GM18517 (cell line): Measurements from ENCODE around the gene KRT32.

Experiments
- ATAC-seq: cut with Tn5 transposase; IDR thresholded peaks from one replicate; pipeline ENCODE4 v1.9.1; 2021; ENCODE audit warnings: mild to moderate bottlenecking, moderate library complexity; ENCODE audit not compliant: unreplicated experiment

Gene KRT32

GRCh38 chr17:41494524-41494923, 27.3 kb upstream of the KRT32 start:
- ATAC-seq: no peak

DNA sequence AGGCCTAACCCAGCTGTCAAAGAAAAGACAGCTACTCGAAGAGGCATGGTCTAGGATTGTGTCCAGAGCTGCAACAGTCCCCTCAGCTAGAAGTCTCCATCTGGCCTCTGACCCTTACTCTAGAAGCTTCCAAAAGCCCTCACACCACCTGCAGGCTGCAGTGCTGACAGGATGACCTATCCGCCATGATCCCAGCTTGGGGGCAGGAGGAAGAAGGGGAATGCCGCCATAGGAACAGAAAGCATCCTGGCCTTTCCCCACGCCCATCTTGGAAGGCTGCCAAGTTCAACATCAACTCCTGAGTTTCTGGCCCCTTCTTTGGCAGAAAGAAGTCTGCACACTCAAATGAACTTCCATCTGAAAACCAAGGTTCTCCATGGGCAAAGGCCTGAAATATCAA, 25.6 kb upstream of the KRT32 start:
- no peak for ATAC-seq

- ATAC-seq: no peak
Measured at GRCh38 chr17:41492351-41492750, 25.2 kb upstream of the KRT32 start.

DNA sequence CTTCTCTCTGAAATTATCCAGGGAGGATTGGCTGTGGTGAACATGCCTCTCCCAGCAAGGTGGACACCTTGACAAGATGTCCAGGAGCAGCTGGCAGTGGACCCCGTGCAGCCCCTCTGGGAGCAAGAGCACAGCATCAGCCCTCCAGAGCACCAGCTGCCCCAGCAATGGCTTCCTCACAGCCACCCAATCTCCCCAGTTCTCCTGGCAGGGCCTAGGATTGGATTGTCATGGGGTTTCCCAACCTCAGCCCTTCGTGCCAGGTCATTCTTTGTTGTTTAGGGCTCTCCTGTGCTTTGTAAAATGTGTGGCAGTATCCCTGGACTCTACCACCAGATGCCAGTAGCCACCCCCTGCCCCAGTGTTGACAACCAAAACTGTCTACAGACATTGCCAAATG, 24.3 kb upstream of the KRT32 start:
- no peak for ATAC-seq

- no peak for ATAC-seq
Measured at GRCh38 chr17:41490000-41490990, 23.1 kb upstream of the KRT32 start.

DNA sequence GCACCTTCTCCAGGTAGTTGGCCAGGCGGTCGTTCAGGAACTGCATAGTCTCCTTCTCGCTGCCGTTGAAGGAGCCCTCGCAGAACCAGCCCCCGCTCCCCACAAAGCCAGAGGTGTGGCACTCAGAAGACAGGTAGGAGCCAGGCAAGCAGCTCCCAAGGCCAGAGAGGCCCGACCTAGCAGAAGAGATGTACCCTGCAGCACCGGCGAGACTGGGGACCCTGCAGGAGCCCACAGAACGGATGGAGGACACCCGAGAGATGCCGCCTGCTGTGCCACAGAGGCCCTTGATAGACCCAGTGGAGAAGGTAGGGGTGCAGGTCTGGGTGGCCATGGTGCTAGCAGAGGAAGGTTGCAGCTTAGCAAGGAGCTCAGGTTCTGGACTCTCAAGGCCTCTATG, 22.3 kb upstream of the KRT32 start, which contains the start of gene KRT36:
KRT36 (minus strand) TSS at position 380 of the 400 bp plus-strand sequence; CDS start at position 334, 46 bp downstream.
- no peak for ATAC-seq

DNA sequence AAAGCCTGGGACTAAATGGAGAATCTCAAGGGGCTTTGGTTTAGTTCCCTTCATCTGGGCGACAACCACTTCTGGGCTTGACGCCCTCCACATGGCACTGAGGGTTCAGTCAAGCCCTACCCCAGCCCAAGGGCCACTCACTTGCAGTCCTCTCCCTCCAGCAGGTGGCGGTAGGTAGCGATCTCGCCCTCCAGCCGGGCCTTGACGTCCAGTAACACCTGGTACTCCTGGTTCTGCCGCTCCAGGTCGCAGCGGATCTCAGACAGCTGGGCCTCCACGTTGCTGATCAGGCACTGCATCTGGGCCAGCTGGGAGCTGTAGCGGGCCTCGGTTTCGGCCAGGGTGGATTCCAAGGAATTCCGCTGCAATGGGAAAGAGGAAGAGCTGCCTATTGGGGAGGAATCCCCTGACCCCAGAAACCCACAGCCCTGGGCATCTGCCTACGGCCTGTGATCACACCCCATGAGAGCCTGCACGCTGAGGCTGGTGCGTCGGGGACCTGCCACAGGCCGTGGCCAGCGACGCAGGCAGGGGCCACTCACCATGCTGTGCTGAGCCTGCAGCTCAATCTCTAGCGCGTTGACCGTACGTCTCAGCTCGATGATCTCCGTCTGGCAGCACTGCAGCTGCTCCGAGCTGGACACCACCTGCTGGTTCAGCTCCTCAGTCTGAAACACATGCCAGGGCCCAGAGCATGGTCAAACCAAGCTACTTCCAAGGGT, 19.8 kb upstream of the KRT32 start:
- no peak for ATAC-seq

DNA sequence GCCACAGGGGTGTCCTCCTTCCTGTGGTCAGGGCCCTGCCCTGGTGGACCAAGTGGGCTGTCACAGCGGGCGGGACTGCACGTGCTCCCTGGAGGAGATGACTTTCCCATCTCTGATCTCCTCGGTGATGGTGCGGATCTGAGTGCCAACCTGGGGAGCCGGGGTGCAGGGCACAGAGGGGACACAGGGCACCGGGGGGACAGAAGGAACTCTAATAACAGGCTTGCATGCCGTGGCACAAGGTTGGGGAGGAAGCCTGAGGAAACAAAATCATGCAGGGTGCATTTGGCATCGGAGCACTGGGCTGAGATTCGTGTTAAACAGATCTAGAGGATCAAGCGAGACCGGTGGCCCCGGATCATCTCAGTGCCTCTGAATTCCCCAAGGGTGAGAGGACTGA, 19.1 kb upstream of the KRT32 start:
- no peak for ATAC-seq

DNA sequence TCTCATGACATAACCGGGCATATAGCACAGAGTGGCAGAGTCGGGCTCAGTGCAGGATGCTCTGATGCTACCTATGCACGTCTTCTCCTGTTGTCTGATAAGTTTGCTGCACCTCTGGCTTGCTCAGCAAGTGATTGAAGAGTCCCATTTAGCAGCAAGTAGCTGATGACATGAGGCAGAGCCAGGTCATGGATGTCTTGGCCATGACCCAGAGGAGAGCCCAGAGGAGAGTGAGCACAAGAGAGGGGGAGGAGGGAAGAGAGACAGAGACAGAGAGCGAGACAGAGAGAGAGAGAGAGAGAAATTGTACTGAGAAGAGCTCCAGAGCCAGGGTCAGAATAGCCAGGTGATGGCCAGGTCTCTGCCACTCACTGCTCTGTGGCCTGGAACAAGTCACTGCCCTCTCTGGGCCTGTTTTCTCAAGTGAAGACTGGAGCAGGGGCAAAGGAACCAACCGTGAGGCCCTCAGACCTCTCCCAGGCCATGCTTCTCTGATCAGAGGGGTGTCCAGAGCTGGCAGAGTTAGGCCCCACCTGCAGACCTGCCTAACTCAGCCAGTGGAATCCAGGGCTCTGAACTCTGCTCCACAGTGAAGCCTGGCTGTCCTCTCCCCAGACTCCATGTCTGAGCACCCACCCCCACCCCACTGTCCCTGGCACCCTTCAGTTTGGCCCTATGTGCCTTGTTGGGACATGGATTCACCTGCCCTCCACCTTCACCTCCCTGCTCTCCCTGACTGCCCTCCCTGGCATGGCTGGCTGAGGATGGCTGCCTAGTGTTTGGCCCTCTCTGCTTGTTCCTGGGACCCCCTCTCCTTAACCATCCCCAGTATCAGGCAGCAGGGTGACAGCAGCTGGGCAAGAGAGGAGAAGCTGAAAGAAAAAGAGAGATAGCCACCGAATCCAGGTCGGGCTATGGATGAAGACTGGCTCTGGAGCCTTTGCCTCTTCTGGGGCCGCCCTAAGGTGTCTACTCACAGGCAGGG, 18.0 kb upstream of the KRT32 start:
- ATAC-seq: no peak

- ATAC-seq: no peak
Measured at GRCh38 chr17:41483991-41484826, 17.0 kb upstream of the KRT32 start.

GRCh38 chr17:41483531-41483930, 16.3 kb upstream of the KRT32 start:
- no peak for ATAC-seq

GRCh38 chr17:41481036-41481435, 13.8 kb upstream of the KRT32 start, which contains the start of gene KRT35:
KRT35 (minus strand) TSS chr17:41481151; CDS start chr17:41481097, 54 bp downstream.
- ATAC-seq: no peak

DNA sequence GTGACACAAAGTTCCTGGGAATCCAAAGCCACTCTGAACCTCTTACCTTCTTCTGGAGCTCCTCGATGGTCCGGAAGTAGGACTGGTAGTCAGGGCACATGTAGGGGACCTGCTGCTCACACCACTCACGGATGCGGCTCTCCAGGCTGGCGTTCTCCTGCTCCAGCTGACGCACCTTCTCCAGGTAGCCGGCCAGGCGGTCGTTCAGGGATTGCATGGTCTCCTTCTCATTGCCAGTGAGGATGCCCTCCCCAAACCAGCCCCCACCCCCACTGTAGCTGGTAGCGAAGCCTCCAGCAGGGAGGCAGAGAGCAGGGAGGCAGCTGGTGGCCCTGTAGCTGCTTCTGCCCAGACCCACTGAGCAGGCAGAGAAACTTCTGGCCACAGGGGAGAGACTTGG, 13.4 kb upstream of the KRT32 start:
- ATAC-seq: no peak

- no peak for ATAC-seq
Measured at GRCh38 chr17:41480136-41480535, 12.9 kb upstream of the KRT32 start.

DNA sequence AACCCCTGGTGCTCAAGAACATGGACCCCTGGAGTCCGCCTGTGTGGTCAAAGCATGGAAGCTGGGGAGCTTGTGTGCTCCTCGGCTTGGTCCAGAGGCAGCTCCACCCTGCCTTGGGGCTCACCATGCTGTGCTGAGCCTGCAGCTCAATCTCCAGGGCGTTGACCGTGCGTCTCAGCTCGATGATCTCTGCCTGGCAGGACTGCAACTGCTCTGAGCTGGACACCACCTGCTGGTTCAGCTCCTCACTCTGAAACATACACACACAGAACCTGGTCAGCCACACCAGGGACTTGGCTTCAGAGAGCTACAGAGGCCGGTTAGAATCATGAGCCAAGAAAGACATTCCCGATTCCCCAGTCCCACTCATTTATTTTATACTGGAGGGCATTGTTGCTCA, 11.1 kb upstream of the KRT32 start:
- no peak for ATAC-seq

- ATAC-seq: no peak
Measured at GRCh38 chr17:41476866-41477815, 10.0 kb upstream of the KRT32 start.

DNA sequence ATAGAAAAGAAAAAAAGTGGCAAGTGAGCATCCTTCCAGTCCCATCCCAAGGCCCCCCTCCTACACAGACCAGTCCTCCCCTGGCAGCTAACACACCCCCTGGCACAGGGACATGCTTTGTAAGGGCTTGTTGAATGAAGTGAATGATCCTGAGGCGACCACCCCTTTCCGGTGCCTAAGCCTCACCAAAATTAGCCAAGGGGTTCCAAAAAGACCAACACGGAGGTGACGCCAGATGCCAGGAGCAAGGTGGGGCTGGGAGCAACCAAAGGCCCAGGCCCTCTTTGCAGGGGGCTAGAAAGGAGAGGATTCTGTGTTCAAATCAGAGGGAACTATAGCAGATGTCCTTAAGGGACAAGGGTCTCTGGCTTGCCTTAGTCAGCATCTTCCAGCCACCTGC, 8.2 kb upstream of the KRT32 start:
- ATAC-seq: no peak

DNA sequence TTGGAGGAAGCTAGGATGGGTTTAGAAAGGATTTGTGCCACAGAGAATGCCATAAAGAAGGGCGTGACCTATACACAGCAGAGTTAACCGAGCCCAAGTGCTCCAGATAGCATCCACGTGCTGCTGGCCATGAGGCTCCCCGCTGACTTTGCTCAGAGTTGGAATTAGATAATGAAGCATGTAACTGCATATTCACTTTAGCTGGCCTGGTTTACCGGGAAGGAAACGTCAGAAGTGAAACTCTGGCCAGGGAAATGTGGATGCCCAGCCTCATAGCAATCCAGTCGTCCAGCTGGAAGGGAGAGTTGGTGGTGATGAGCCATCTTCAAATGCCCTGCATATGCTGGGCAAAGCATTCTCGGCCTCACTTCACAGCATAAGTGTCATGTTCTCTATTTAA, 7.7 kb upstream of the KRT32 start:
- no peak for ATAC-seq

DNA sequence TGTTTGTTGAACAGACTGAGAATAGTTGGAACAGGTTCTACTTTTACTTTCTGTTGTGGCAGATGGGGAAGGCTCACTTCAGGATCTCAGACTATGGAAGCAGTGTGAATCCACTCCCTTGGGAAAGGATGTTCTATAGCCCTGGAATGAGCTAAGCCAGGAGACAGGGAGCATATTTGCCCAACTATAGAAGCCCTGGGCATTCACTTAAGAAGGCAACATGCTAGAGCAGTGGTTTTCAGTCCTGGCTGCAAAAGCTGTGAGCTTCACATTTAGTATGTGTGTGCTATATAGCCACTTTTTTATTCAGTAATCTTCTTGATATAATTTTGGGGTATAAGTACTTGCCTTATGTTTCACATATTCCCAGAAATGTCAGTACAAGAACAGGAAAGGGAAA, 1.2 kb upstream of the KRT32 start:
- ATAC-seq: no peak
